H1 (cell line): ENCODE results near the gene SLC23A2. TPM values are rescaled to one million over a fixed set of nuclear protein-coding genes. Genes with fewer than 3 reads are reported as not detected.

ENCODE experiments used
- CTCF ChIA-PET: fragments of 300-600 bp; sonication (Branson Sonifier 250); formaldehyde crosslinking; loops from one replicate; lab custom pipeline; 2021; ENCODE audit not compliant: partially characterized antibody; lab: Charles Lee
- POLR2A ChIA-PET: fragments of 300-600 bp; sonication (Branson Sonifier 250); formaldehyde crosslinking; loops from one replicate; lab custom pipeline; 2021; ENCODE audit warnings: inconsistent platforms; ENCODE audit not compliant: partially characterized antibody; lab: Charles Lee
- DNase-seq, 2 experiments: peaks; one replicate each; pipeline versions ENCODE4 v3.0.0 to v3.0.0-alpha.2; 2010 to 2022; ENCODE audit warnings: low spot score in 2 of 2, low read depth in 1 of 2, mixed read lengths in 1 of 2
- FAIRE-seq: peaks from 2 replicates; lab custom pipeline; 2011; peaks lifted over from hg19 to GRCh38; lab: Jason Lieb, UNC
- H2AFZ ChIP-seq: 2 replicates; pipeline ENCODE4 v1.8.1; 2012; ENCODE audit warnings: low read length, inconsistent platforms
- H2AK5ac ChIP-seq: 2 replicates; pipeline ENCODE4 v1.6.1; 2013; ENCODE audit warnings: low read depth, low read length
- H2BK120ac ChIP-seq: replicated peaks from 2 replicates; pipeline ENCODE3; 2013; ENCODE audit warnings: low read depth, low read length, inconsistent platforms
- H2BK12ac ChIP-seq: 2 replicates; pipeline ENCODE4 v1.6.1; 2013; ENCODE audit warnings: low read depth, low read length
- H2BK15ac ChIP-seq: 2 replicates; pipeline ENCODE4 v1.6.1; 2013; ENCODE audit warnings: low read length
- H2BK20ac ChIP-seq: 2 replicates; pipeline ENCODE4 v1.6.1; 2013; ENCODE audit warnings: low read length
- H2BK5ac ChIP-seq: 2 replicates; pipeline ENCODE4 v1.6.1; 2013; ENCODE audit warnings: low read depth, low read length
- H3K14ac ChIP-seq: 2 replicates; pipeline ENCODE4 v1.6.1; 2013; ENCODE audit warnings: inconsistent platforms; ENCODE audit not compliant: insufficient read length
- H3K18ac ChIP-seq: 2 replicates; pipeline ENCODE4 v1.6.1; 2013; ENCODE audit warnings: low read length; ENCODE audit errors: extremely low read depth
- H3K23ac ChIP-seq: 2 replicates; pipeline ENCODE4 v1.6.1; 2013; ENCODE audit warnings: inconsistent platforms; ENCODE audit not compliant: insufficient read length
- H3K23me2 ChIP-seq: 2 replicates; pipeline ENCODE4 v1.6.1; 2013; ENCODE audit warnings: low read depth, low read length
- H3K27ac ChIP-seq: 2 replicates; pipeline ENCODE4 v1.6.1; 2011; ENCODE audit warnings: low read depth, low read length, inconsistent platforms
- H3K27me3 ChIP-seq, 4 experiments: replicated peaks in 1 of 4; 1 replicate in 1 of 4; 2 replicates in 3 of 4; pipeline versions ENCODE4 v1.6.1 to v1.8.1; 2011 to 2013; ENCODE audit warnings: low read length in 3 of 4, mild to moderate bottlenecking in 3 of 4, inconsistent platforms in 2 of 4, mixed read lengths in 2 of 4, moderate library complexity in 1 of 4; ENCODE audit not compliant: control insufficient read depth in 3 of 4, insufficient read depth in 3 of 4; ENCODE audit errors: extremely low read depth in 1 of 4
- H3K36me3 ChIP-seq, 4 experiments: 2 replicates each; pipeline versions ENCODE4 v1.6.1 to v1.8.1; 2011 to 2013; ENCODE audit warnings: mild to moderate bottlenecking in 4 of 4, low read length in 3 of 4, moderate library complexity in 2 of 4, control low read depth in 1 of 4, inconsistent platforms in 1 of 4; ENCODE audit not compliant: insufficient read depth in 4 of 4, control insufficient read depth in 2 of 4
- H3K4ac ChIP-seq: replicated peaks from 2 replicates; pipeline ENCODE3; 2013; ENCODE audit warnings: low read length, low read depth, mixed read lengths, inconsistent platforms; ENCODE audit not compliant: insufficient read length
- H3K4me1 ChIP-seq, 4 experiments: replicated peaks in 1 of 4; 1 replicate in 1 of 4; 2 replicates in 3 of 4; pipeline versions ENCODE4 v1.6.1 to v1.8.1; 2011 to 2013; ENCODE audit warnings: low read length in 3 of 4, inconsistent platforms in 2 of 4, mixed read lengths in 1 of 4; ENCODE audit not compliant: insufficient read depth in 4 of 4, control insufficient read depth in 3 of 4
- H3K4me2 ChIP-seq, 2 experiments: 2 replicates each; pipeline versions ENCODE4 v1.6.1 to v1.8.1; 2011 to 2013; ENCODE audit warnings: low read depth in 2 of 2, low read length in 2 of 2, control low read depth in 1 of 2, inconsistent platforms in 1 of 2, mild to moderate bottlenecking in 1 of 2; ENCODE audit not compliant: insufficient read depth in 1 of 2
- H3K4me3 ChIP-seq, 4 experiments: fragments of 200-600, 300-600 bp in 1 of 4; sonication (generic), shearing (Covaris generic), sonication (Bioruptor Twin) in 1 of 4; 2 replicates each; pipeline versions ENCODE4 v1.5.1 to v1.8.1; 2011 to 2016; ENCODE audit warnings: low read length in 4 of 4, low read depth in 3 of 4, control low read depth in 2 of 4, inconsistent platforms in 2 of 4, mild to moderate bottlenecking in 2 of 4, mixed read lengths in 1 of 4, moderate library complexity in 1 of 4; ENCODE audit not compliant: insufficient read depth in 2 of 4; ENCODE audit errors: extremely low read depth in 1 of 4
- H3K56ac ChIP-seq: replicated peaks from 2 replicates; pipeline ENCODE3; 2013; ENCODE audit warnings: low read depth, mild to moderate bottlenecking, mixed read lengths, low read length, inconsistent platforms; ENCODE audit not compliant: insufficient read length
- H3K79me1 ChIP-seq: 2 replicates; pipeline ENCODE4 v1.6.1; 2013; ENCODE audit warnings: low read depth, low read length, control low read depth
- H3K79me2 ChIP-seq, 2 experiments: 2 replicates each; pipeline versions ENCODE4 v1.6.1 to v1.8.1; 2012 to 2013; ENCODE audit warnings: low read length in 2 of 2, mild to moderate bottlenecking in 2 of 2, inconsistent platforms in 1 of 2; ENCODE audit not compliant: insufficient read depth in 2 of 2, control insufficient read depth in 1 of 2
- H3K9ac ChIP-seq, 4 experiments: replicated peaks in 1 of 4; 1 replicate in 1 of 4; 2 replicates in 3 of 4; pipeline versions ENCODE4 v1.6.1 to v1.8.1; 2011 to 2013; ENCODE audit warnings: low read depth in 3 of 4, low read length in 3 of 4, control low read depth in 2 of 4, mild to moderate bottlenecking in 2 of 4, moderate library complexity in 2 of 4, inconsistent platforms in 1 of 4; ENCODE audit errors: extremely low read depth in 1 of 4
- H3K9me3 ChIP-seq, 2 experiments: 2 replicates each; pipeline versions ENCODE4 v1.6.1 to v1.8.1; 2012 to 2013; ENCODE audit warnings: mild to moderate bottlenecking in 2 of 2, moderate library complexity in 2 of 2, control low read depth in 1 of 2, inconsistent platforms in 1 of 2, low read depth in 1 of 2, low read length in 1 of 2, mixed read lengths in 1 of 2; ENCODE audit not compliant: insufficient read depth in 2 of 2
- H4K20me1 ChIP-seq, 2 experiments: replicated peaks in 1 of 2; 2 replicates each; pipeline versions ENCODE3 to v1.8.1; 2011 to 2013; ENCODE audit warnings: inconsistent platforms in 2 of 2, low read length in 2 of 2, mild to moderate bottlenecking in 1 of 2; ENCODE audit not compliant: insufficient read depth in 2 of 2, control insufficient read depth in 1 of 2
- H4K5ac ChIP-seq: 2 replicates; pipeline ENCODE4 v1.6.1; 2013; ENCODE audit warnings: low read length, low read depth, mixed read lengths, inconsistent platforms; ENCODE audit not compliant: insufficient read length
- H4K8ac ChIP-seq: 2 replicates; pipeline ENCODE4 v1.8.0; 2013; ENCODE audit warnings: mild to moderate bottlenecking, moderate library complexity, low read length, inconsistent platforms; ENCODE audit not compliant: insufficient read depth; ENCODE audit errors: extremely low read depth
- H4K91ac ChIP-seq: replicated peaks from 2 replicates; pipeline ENCODE3; 2013; ENCODE audit warnings: low read length, mixed read lengths, inconsistent platforms; ENCODE audit not compliant: insufficient read length
- CBX5 ChIP-seq: fragments of 300-800, 300-1000 bp; sonication (generic); IDR thresholded peaks from 2 replicates; pipeline ENCODE4 v1.7.1; 2016; ENCODE audit warnings: antibody characterized with exemption, low read length, low read depth
- CREB1 ChIP-seq: IDR thresholded peaks from 2 replicates; pipeline ENCODE4 v1.6.1; 2012; ENCODE audit warnings: inconsistent platforms
- CTCF ChIP-seq, 3 experiments: IDR thresholded peaks; 1 replicate in 2 of 3; 2 replicates in 1 of 3; pipeline versions ENCODE4 v1.5.1 to v1.6.1; 2011; ENCODE audit warnings: low read length in 3 of 3, mild to moderate bottlenecking in 3 of 3, inconsistent platforms in 2 of 3, low read depth in 1 of 3, moderate library complexity in 1 of 3; ENCODE audit not compliant: insufficient read depth in 1 of 3; ENCODE audit errors: control extremely low read depth in 1 of 3
- FOSL1 ChIP-seq: IDR thresholded peaks from 2 replicates; pipeline ENCODE4 v1.6.1; 2011; ENCODE audit warnings: mild to moderate bottlenecking, low read depth, low read length, moderate library complexity; ENCODE audit not compliant: insufficient read depth
- JUN ChIP-seq: IDR thresholded peaks from 2 replicates; pipeline ENCODE4 v1.6.1; 2011; ENCODE audit warnings: low read depth, mild to moderate bottlenecking, improper control_type of control experiment, low read length
- KDM1A ChIP-seq: fragments of 200-600, 300-600 bp; sonication (generic); IDR thresholded peaks from 2 replicates; pipeline ENCODE4 v1.7.1; 2016; ENCODE audit warnings: mild to moderate bottlenecking, low read length, borderline replicate concordance
- SIX5 ChIP-seq: IDR thresholded peaks from 2 replicates; pipeline ENCODE4 v1.6.1; 2011; ENCODE audit warnings: mild to moderate bottlenecking, low read depth, low read length
- SP2 ChIP-seq: IDR thresholded peaks from 2 replicates; pipeline ENCODE4 v1.6.1; 2012; ENCODE audit warnings: mild to moderate bottlenecking, low read length, inconsistent platforms
- SP4 ChIP-seq: IDR thresholded peaks from 2 replicates; pipeline ENCODE4 v1.6.1; 2012; ENCODE audit warnings: low read length, inconsistent platforms
- TEAD4 ChIP-seq: IDR thresholded peaks from 2 replicates; pipeline ENCODE4 v1.6.1; 2012; ENCODE audit warnings: low read depth, low read length, inconsistent platforms, mixed read lengths
- WGBS, 2 experiments: shearing (Covaris generic) in 1 of 2; methylation state at CpG; one replicate each; pipeline versions ENCODE4 v1.1.6 to v1.1.7; 2013 to 2015; ENCODE audit warnings: low lambda C conversion rate in 2 of 2, mixed read lengths in 2 of 2, inconsistent platforms in 1 of 2, low coverage in 1 of 2, missing lambda C conversion rate in 1 of 2; ENCODE audit not compliant: insufficient replicate concordance in 2 of 2, insufficient coverage in 1 of 2, insufficient read length in 1 of 2; ENCODE audit errors: extremely low coverage in 1 of 2, missing lambda C conversion rate in 1 of 2; 5-methylcytosine and 5-hydroxymethylcytosine counted together
- polyA plus RNA-seq, 7 experiments: library from polyadenylated mRNA; depleted of rRNA in 3 of 7; stranded (reverse) in 5 of 7; unstranded in 2 of 7; fragments of >200 nt in 5 of 7; fragments of 200-250 nt in 2 of 7; gene quantifications; 1 replicate in 5 of 7; 2 replicates in 1 of 7; 4 replicates in 1 of 7; pipeline versions ENCODE4 v1.2.1 to v1.2.3, GENCODE V29; 2011 to 2013; ENCODE audit warnings: missing spikeins in 2 of 7, mixed read lengths in 2 of 7
- total RNA-seq: library from RNA; stranded (reverse); fragmentation: NEBNext Ultra II Directional; extraction: Animal tissue kit (Norgen Biotek cat#: 25700); gene quantifications from 2 replicates; pipeline ENCODE4 v1.2.1, GENCODE V29; 2021
- TF ChIP-seq, protein P1 (sequence below): IDR thresholded peaks from 2 replicates; pipeline ENCODE4 v1.6.1; 2012; ENCODE audit warnings: low read length, inconsistent platforms

The SLC23A2 gene
- total and polyA plus RNA-seq, 2 of the 8 experiments (the other 6 are each of a cell fraction or from before 2014, with no cell fraction given), result 17.0 to 18.6 TPM

- Histone ChIP-seq H3K4me3 (no peak overlapping the region), H3K18ac (no peak overlapping the region), H2BK12ac (no peak overlapping the region), H3K9ac (no peak overlapping the region), H3K4ac (no peak overlapping the region), H4K91ac (no peak overlapping the region), H3K27ac (no peak overlapping the region), H3K27me3 (no peaks in the 10 kb centered on the region)
- WGBS, 2 experiments, result 94% methylated on average over 4 of the region's 4 CpGs; no CpG with 5 or more reads in 1 of the 2 experiments
- TF ChIP-seq CTCF (IDR thresholded peaks at IDR 0.05; ENCODE audit: control extremely low read depth in 1 of 3, insufficient read depth in 1 of 3, low read depth in 1 of 3, low read length in 3 of 3), result no peak
- TF ChIP-seq, protein P1, sequence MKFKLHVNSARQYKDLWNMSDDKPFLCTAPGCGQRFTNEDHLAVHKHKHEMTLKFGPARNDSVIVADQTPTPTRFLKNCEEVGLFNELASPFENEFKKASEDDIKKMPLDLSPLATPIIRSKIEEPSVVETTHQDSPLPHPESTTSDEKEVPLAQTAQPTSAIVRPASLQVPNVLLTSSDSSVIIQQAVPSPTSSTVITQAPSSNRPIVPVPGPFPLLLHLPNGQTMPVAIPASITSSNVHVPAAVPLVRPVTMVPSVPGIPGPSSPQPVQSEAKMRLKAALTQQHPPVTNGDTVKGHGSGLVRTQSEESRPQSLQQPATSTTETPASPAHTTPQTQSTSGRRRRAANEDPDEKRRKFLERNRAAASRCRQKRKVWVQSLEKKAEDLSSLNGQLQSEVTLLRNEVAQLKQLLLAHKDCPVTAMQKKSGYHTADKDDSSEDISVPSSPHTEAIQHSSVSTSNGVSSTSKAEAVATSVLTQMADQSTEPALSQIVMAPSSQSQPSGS, result no peak
- no peak for TF ChIP-seq TEAD4
- TF ChIP-seq CREB1, result no peak
- TF ChIP-seq KDM1A, result no peak
- TF ChIP-seq CBX5, result no peak
- TF ChIP-seq FOSL1, result no peak
- TF ChIP-seq SIX5, result no peak
- TF ChIP-seq JUN, result no peak
- TF ChIP-seq SP4, result no peak
- TF ChIP-seq SP2, result no peak
- TF ChIP-seq, all 59 proteins: peak for 0
- H3K79me1 ChIP-seq, result no peaks in the 10 kb centered on the region
- no peak overlapping the region for H3K14ac ChIP-seq
- no peak overlapping the region for H3K56ac ChIP-seq
- no peaks in the 10 kb centered on the region for H3K9me3 ChIP-seq
- H2BK120ac ChIP-seq, result no peak overlapping the region
- FAIRE-seq (no peak), DNase-seq (no peak)
- H4K5ac ChIP-seq, result no peak overlapping the region
- no peak overlapping the region for H3K23ac ChIP-seq
- no peak overlapping the region for H2BK20ac ChIP-seq
- no peaks in the 10 kb centered on the region for H3K79me2 ChIP-seq
- H3K4me1 ChIP-seq, result peaks cover 0 to 2% (median 0%) of the 10 kb centered on the region in 4 experiments; a peak in 2 of 7 replicates
- H3K4me2 ChIP-seq, result no peak overlapping the region
- no peak overlapping the region for H2BK15ac ChIP-seq
- no peak overlapping the region for H4K8ac ChIP-seq
- H2AFZ ChIP-seq, result no peak overlapping the region
- no peaks in the 10 kb centered on the region for H3K23me2 ChIP-seq
- no peaks in the 10 kb centered on the region for H4K20me1 ChIP-seq
- no peaks in the 10 kb centered on the region for H3K36me3 ChIP-seq
- H2AK5ac ChIP-seq, result no peak overlapping the region
- no peak overlapping the region for H2BK5ac ChIP-seq
- POLR2A ChIA-PET, result no interaction called here
- CTCF ChIA-PET, result interaction anchor here (0.6 to 1.6 kb wide), 2 partner anchors 9 to 1143 kb away, joined by 4 to 10 read pairs; no protein-coding TSS in a partner anchor
Observed at GRCh38 chr20:4836935-4837334, 164.4 kb downstream of the SLC23A2 start.
